IMR-90 (cell line): ENCODE results near the gene BRINP1. TPM values are rescaled to one million over a fixed set of nuclear protein-coding genes. Genes with fewer than 3 reads are reported as not detected.

Experiments used
- ATAC-seq: fragments of 200-7000 bp; cut with Tn5 transposase; 2 replicates; pipeline ENCODE4 v1.9.1; 2020; ENCODE audit warnings: low read depth, mild to moderate bottlenecking, moderate library complexity
- BruUV-seq: library from RNA; stranded (reverse); fragments of 400-500 nt; replicated peaks from 2 replicates; lab custom pipeline; 2021; lab: Mats Ljungman, UMichigan
- CTCF ChIA-PET: fragments of 300-600 bp; formaldehyde crosslinking; extraction: SDS; loops from one replicate; lab custom pipeline; 2021; ENCODE audit warnings: antibody characterized with exemption; lab: Yijun Ruan, JAX
- POLR2A ChIA-PET: fragments of 300-600 bp; sonication (Branson Sonifier 250); formaldehyde crosslinking; loops from one replicate; lab custom pipeline; 2022; ENCODE audit warnings: antibody characterized with exemption; ENCODE audit not compliant: unreplicated experiment; lab: Charles Lee
- DNase-seq: peaks from one replicate; pipeline ENCODE4 v3.0.0; 2013
- H2AFZ ChIP-seq: replicated peaks from 2 replicates; pipeline ENCODE3; 2013; ENCODE audit warnings: low read length, mild to moderate bottlenecking; ENCODE audit not compliant: poor library complexity
- H2AK5ac ChIP-seq: 2 replicates; pipeline ENCODE4 v1.6.1; 2013; ENCODE audit warnings: low read depth, low read length, inconsistent platforms
- H2AK9ac ChIP-seq: replicated peaks from 2 replicates; pipeline ENCODE3; 2013; ENCODE audit warnings: mild to moderate bottlenecking, low read depth, low read length, moderate library complexity; ENCODE audit not compliant: poor library complexity
- H2BK120ac ChIP-seq: 2 replicates; pipeline ENCODE4 v1.6.1; 2013; ENCODE audit warnings: low read depth, low read length, inconsistent platforms
- H2BK15ac ChIP-seq: 3 replicates; pipeline ENCODE4 v1.6.1; 2013; ENCODE audit warnings: low read depth, low read length, inconsistent platforms
- H2BK20ac ChIP-seq: 2 replicates; pipeline ENCODE4 v1.6.1; 2013; ENCODE audit warnings: low read depth, mild to moderate bottlenecking, inconsistent platforms, low read length, moderate library complexity
- H2BK5ac ChIP-seq: 2 replicates; pipeline ENCODE4 v1.6.1; 2013; ENCODE audit warnings: mild to moderate bottlenecking, low read depth, low read length, inconsistent platforms; ENCODE audit not compliant: poor library complexity, severe bottlenecking
- H3K14ac ChIP-seq: replicated peaks from 2 replicates; pipeline ENCODE4 v1.6.1; 2013; ENCODE audit warnings: low read depth, low read length, inconsistent platforms
- H3K18ac ChIP-seq: 2 replicates; pipeline ENCODE4 v1.6.1; 2013; ENCODE audit warnings: low read depth, low read length, control low read depth
- H3K23ac ChIP-seq: 2 replicates; pipeline ENCODE4 v1.6.1; 2013; ENCODE audit warnings: low read depth, low read length, inconsistent platforms
- H3K27ac ChIP-seq: 2 replicates; pipeline ENCODE4 v1.5.1; 2013; ENCODE audit warnings: mild to moderate bottlenecking, control low read depth, low read length; ENCODE audit not compliant: insufficient read depth
- H3K27me3 ChIP-seq: 2 replicates; pipeline ENCODE4 v1.6.1; 2013; ENCODE audit warnings: low read length; ENCODE audit not compliant: control insufficient read depth, insufficient read depth
- H3K36me3 ChIP-seq: 2 replicates; pipeline ENCODE4 v1.6.1; 2013; ENCODE audit warnings: low read length, mixed read lengths; ENCODE audit not compliant: control insufficient read depth, insufficient read depth
- H3K4ac ChIP-seq: 2 replicates; pipeline ENCODE4 v1.6.1; 2013; ENCODE audit warnings: low read depth, low read length, inconsistent platforms
- H3K4me1 ChIP-seq: 2 replicates; pipeline ENCODE4 v1.6.1; 2013; ENCODE audit warnings: low read length, mixed read lengths; ENCODE audit not compliant: control insufficient read depth, insufficient read depth
- H3K4me2 ChIP-seq: 2 replicates; pipeline ENCODE4 v1.6.1; 2013; ENCODE audit warnings: low read depth, mild to moderate bottlenecking, control low read depth, low read length, moderate library complexity
- H3K4me3 ChIP-seq: 2 replicates; pipeline ENCODE4 v1.5.1; 2013; ENCODE audit warnings: low read depth, mild to moderate bottlenecking, control low read depth, low read length, moderate library complexity; ENCODE audit not compliant: insufficient read depth
- H3K56ac ChIP-seq: 2 replicates; pipeline ENCODE4 v1.6.1; 2013; ENCODE audit warnings: low read length, inconsistent platforms; ENCODE audit not compliant: insufficient read depth; ENCODE audit errors: extremely low read depth
- H3K79me1 ChIP-seq, 2 experiments: 2 replicates each; pipeline ENCODE4 v1.6.1; 2013; ENCODE audit warnings: low read length in 2 of 2, inconsistent platforms in 1 of 2, low read depth in 1 of 2
- H3K9ac ChIP-seq: 2 replicates; pipeline ENCODE4 v1.6.1; 2013; ENCODE audit warnings: low read depth, low read length, control low read depth
- H3K9me1 ChIP-seq: 2 replicates; pipeline ENCODE4 v1.6.1; 2013; ENCODE audit warnings: low read length, inconsistent platforms; ENCODE audit not compliant: insufficient read depth
- H3K9me3 ChIP-seq: 2 replicates; pipeline ENCODE4 v1.6.1; 2013; ENCODE audit warnings: low read length; ENCODE audit not compliant: control insufficient read depth, insufficient read depth
- H4K20me1 ChIP-seq: 2 replicates; pipeline ENCODE4 v1.6.1; 2013; ENCODE audit warnings: low read length, inconsistent platforms; ENCODE audit not compliant: insufficient read depth
- H4K5ac ChIP-seq: 2 replicates; pipeline ENCODE4 v1.6.1; 2013; ENCODE audit warnings: mild to moderate bottlenecking, low read depth, low read length, control low read depth
- H4K8ac ChIP-seq, 2 experiments: 2 replicates each; pipeline ENCODE4 v1.6.1; 2013; ENCODE audit warnings: low read depth in 2 of 2, low read length in 2 of 2, control low read depth in 1 of 2, inconsistent platforms in 1 of 2
- H4K91ac ChIP-seq: 2 replicates; pipeline ENCODE4 v1.6.1; 2013; ENCODE audit warnings: low read depth, low read length, inconsistent platforms; ENCODE audit not compliant: insufficient read depth
- BHLHE40 ChIP-seq: fragments of 150-350 bp; IDR thresholded peaks from 2 replicates; pipeline ENCODE4 v1.6.1; 2016; ENCODE audit warnings: mild to moderate bottlenecking, low read depth, low read length
- CHD1 ChIP-seq: IDR thresholded peaks from 2 replicates; pipeline ENCODE4 v1.6.1; 2012; ENCODE audit warnings: low read depth, low read length, improper control_type of control experiment
- FOS ChIP-seq: fragments of 150-350 bp; IDR thresholded peaks from 2 replicates; pipeline ENCODE4 v1.6.1; 2016; ENCODE audit warnings: low read depth, low read length
- MAFK ChIP-seq: IDR thresholded peaks from 2 replicates; pipeline ENCODE4 v1.6.1; 2012; ENCODE audit warnings: low read depth, low read length, improper control_type of control experiment
- MAZ ChIP-seq: IDR thresholded peaks from 2 replicates; pipeline ENCODE4 v1.6.1; 2012; ENCODE audit warnings: low read depth, mild to moderate bottlenecking, low read length, improper control_type of control experiment, moderate library complexity, borderline replicate concordance
- MXI1 ChIP-seq: IDR thresholded peaks from 2 replicates; pipeline ENCODE4 v1.6.1; 2012; ENCODE audit warnings: low read depth, mild to moderate bottlenecking, low read length, moderate library complexity, borderline replicate concordance
- NFE2L2 ChIP-seq: fragments of 150-350 bp; IDR thresholded peaks from 2 replicates; pipeline ENCODE4 v1.6.1; 2016; ENCODE audit warnings: low read depth, mild to moderate bottlenecking, low read length
- POLR2A ChIP-seq: IDR thresholded peaks from 2 replicates; pipeline ENCODE4 v1.6.1; 2012; ENCODE audit warnings: mild to moderate bottlenecking, low read depth, low read length
- RAD21 ChIP-seq: IDR thresholded peaks from 2 replicates; pipeline ENCODE4 v1.6.1; 2012; ENCODE audit warnings: low read length, improper control_type of control experiment
- RCOR1 ChIP-seq: IDR thresholded peaks from 2 replicates; pipeline ENCODE4 v1.6.1; 2012; ENCODE audit warnings: mild to moderate bottlenecking, low read length, improper control_type of control experiment; ENCODE audit not compliant: insufficient replicate concordance
- RFX5 ChIP-seq: IDR thresholded peaks from 2 replicates; pipeline ENCODE4 v1.8.0; 2012; ENCODE audit warnings: low read depth, mild to moderate bottlenecking, low read length, moderate library complexity
- SMC3 ChIP-seq: fragments of 150-350 bp; IDR thresholded peaks from 2 replicates; pipeline ENCODE4 v1.6.1; 2016; ENCODE audit warnings: low read depth, mild to moderate bottlenecking, antibody characterized with exemption, low read length, moderate library complexity
- WGBS, 2 experiments: methylation state at CpG; one replicate each; pipeline versions ENCODE4 v1.1.5 to v1.1.7; 2013; ENCODE audit warnings: missing lambda C conversion rate in 2 of 2; ENCODE audit not compliant: insufficient read length in 1 of 2; ENCODE audit errors: extremely low coverage in 2 of 2; 5-methylcytosine and 5-hydroxymethylcytosine counted together
- dilution Hi-C: fragments of 300-500 bp; cut with HindIII; formaldehyde crosslinking; loops from one replicate; pipeline ENCODE4 v1.14.3; 2018; ENCODE audit warnings: low sequenced_read_pairs; ENCODE audit not compliant: unreplicated experiment
- in situ Hi-C: fragments of 300-500 bp; cut with MboI; formaldehyde crosslinking; loops from 3 replicates; pipeline ENCODE4 v1.14.3; 2019; ENCODE audit warnings: low sequenced_read_pairs, inconsistent platforms, mixed read lengths
- intact Hi-C: fragments of 100-400 bp; cut with micrococcal nuclease; formaldehyde crosslinking; loops from 2 replicates; pipeline ENCODE4 v1.10.0; 2022
- polyA plus RNA-seq, 3 experiments: library from polyadenylated mRNA; depleted of rRNA; stranded (reverse); fragments of >200 nt; gene quantifications; 2 replicates each; pipeline ENCODE4 v1.2.3, GENCODE V29; 2012; ENCODE audit warnings: low replicate concordance in 1 of 3
- total RNA-seq: library from RNA; depleted of rRNA; stranded (reverse); fragments of >200 nt; gene quantifications from 2 replicates; pipeline ENCODE4 v1.2.3, GENCODE V29; 2012
- TF ChIP-seq, protein P1 (sequence below): fragments of 150-350 bp; IDR thresholded peaks from 2 replicates; pipeline ENCODE4 v1.6.1; 2017; ENCODE audit warnings: mild to moderate bottlenecking, antibody characterized with exemption, low read length, low read depth
- TF ChIP-seq, protein P2 (sequence below): conservative IDR thresholded peaks from 2 replicates; pipeline ENCODE4 v1.5.1; 2012; ENCODE audit warnings: mild to moderate bottlenecking, low read depth, low read length, improper control_type of control experiment
- TF ChIP-seq, protein P3 (sequence below): fragments of 150-350 bp; IDR thresholded peaks from 2 replicates; pipeline ENCODE4 v1.6.1; 2016; ENCODE audit warnings: low read depth, mild to moderate bottlenecking, low read length, moderate library complexity, borderline replicate concordance

The BRINP1 gene
- total and polyA plus RNA-seq, 2 of the 4 experiments (the other 2 are of a cell fraction) = under 0.01 TPM; not detected in 1

DNA sequence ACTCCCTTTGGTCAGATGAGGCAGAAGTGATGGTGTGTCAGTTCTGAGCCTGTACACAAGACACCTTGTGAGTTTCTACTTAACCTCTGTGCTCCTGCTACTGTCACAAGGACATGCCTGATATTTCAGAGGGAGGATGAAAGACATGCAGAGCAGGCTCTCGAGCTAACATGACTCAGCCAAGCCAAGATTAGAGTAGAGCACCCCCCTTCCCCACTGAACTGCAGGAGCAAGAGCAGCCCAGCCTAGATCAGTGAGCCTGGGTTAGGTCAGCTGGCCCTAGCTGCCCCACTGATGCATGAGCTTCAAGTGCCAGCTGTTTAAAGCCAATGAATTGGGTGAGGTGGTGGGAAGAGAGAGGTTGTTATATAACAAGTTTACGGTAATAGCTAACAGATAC is 36.7 kb downstream of the BRINP1 start:
- ChIA-PET CTCF (no interaction called here), POLR2A (no interaction called here)
- no peak overlapping the region for H2AFZ ChIP-seq
- no peak overlapping the region for H2BK15ac ChIP-seq
- no peaks in the 10 kb centered on the region for H3K4me1 ChIP-seq
- no peak overlapping the region for H2AK5ac ChIP-seq
- in situ Hi-C loops = no loop called here
- H3K18ac ChIP-seq = no peak overlapping the region
- H3K36me3 ChIP-seq = no peaks in the 10 kb centered on the region
- WGBS, 2 experiments = no CpG with 5 or more reads among the region's 2 CpGs
- no peak for ATAC-seq
- H3K23ac ChIP-seq = no peak overlapping the region
- H4K5ac ChIP-seq = no peak overlapping the region
- no peaks in the 10 kb centered on the region for H4K20me1 ChIP-seq
- dilution Hi-C loops = no loop called here
- H3K79me1 ChIP-seq = no peaks in the 10 kb centered on the region
- no peak overlapping the region for H4K91ac ChIP-seq
- no peaks in the 10 kb centered on the region for H3K9me1 ChIP-seq
- H3K14ac ChIP-seq = no peak overlapping the region
- no peak overlapping the region for H3K4ac ChIP-seq
- no peak overlapping the region for H2BK20ac ChIP-seq
- H3K9me3 ChIP-seq = peaks cover 18% of the 10 kb centered on the region
- H3K9ac ChIP-seq = no peak overlapping the region
- no peak overlapping the region for H3K56ac ChIP-seq
- no peak overlapping the region for H3K4me3 ChIP-seq
- no peak overlapping the region for H3K4me2 ChIP-seq
- H2BK120ac ChIP-seq = no peak overlapping the region
- H4K8ac ChIP-seq = no peak overlapping the region
- no peak overlapping the region for H2AK9ac ChIP-seq
- no peak overlapping the region for H3K27ac ChIP-seq
- BruUV-seq = no TSS peak
- no peak for DNase-seq
- no peaks in the 10 kb centered on the region for H3K27me3 ChIP-seq
- TF ChIP-seq, protein P1, sequence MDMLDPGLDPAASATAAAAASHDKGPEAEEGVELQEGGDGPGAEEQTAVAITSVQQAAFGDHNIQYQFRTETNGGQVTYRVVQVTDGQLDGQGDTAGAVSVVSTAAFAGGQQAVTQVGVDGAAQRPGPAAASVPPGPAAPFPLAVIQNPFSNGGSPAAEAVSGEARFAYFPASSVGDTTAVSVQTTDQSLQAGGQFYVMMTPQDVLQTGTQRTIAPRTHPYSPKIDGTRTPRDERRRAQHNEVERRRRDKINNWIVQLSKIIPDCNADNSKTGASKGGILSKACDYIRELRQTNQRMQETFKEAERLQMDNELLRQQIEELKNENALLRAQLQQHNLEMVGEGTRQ = no peak
- TF ChIP-seq NFE2L2 (no peak), RAD21 (no peak), RFX5 (no peak), BHLHE40 (no peak), FOS (no peak), CHD1 (no peak), RCOR1 (no peak), POLR2A (no peak), MAFK (no peak), SMC3 (no peak), MXI1 (no peak), MAZ (no peak)
- TF ChIP-seq, protein P2, sequence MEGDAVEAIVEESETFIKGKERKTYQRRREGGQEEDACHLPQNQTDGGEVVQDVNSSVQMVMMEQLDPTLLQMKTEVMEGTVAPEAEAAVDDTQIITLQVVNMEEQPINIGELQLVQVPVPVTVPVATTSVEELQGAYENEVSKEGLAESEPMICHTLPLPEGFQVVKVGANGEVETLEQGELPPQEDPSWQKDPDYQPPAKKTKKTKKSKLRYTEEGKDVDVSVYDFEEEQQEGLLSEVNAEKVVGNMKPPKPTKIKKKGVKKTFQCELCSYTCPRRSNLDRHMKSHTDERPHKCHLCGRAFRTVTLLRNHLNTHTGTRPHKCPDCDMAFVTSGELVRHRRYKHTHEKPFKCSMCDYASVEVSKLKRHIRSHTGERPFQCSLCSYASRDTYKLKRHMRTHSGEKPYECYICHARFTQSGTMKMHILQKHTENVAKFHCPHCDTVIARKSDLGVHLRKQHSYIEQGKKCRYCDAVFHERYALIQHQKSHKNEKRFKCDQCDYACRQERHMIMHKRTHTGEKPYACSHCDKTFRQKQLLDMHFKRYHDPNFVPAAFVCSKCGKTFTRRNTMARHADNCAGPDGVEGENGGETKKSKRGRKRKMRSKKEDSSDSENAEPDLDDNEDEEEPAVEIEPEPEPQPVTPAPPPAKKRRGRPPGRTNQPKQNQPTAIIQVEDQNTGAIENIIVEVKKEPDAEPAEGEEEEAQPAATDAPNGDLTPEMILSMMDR = no peak
- TF ChIP-seq, protein P3, sequence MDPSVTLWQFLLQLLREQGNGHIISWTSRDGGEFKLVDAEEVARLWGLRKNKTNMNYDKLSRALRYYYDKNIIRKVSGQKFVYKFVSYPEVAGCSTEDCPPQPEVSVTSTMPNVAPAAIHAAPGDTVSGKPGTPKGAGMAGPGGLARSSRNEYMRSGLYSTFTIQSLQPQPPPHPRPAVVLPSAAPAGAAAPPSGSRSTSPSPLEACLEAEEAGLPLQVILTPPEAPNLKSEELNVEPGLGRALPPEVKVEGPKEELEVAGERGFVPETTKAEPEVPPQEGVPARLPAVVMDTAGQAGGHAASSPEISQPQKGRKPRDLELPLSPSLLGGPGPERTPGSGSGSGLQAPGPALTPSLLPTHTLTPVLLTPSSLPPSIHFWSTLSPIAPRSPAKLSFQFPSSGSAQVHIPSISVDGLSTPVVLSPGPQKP = no peak
- no peak overlapping the region for H2BK5ac ChIP-seq
- intact Hi-C loops = no loop called here
